ENCODE measurements around the gene DNAH1.

Gene DNAH1

GRCh38 chr3:52406231-52406661, 90.1 kb downstream of the DNAH1 start:
- no peak for DNase-seq
- H3K36me3 ChIP-seq (replicated peaks) = peaks cover 55% of the 10 kb centered on the region
- H3K4me3 ChIP-seq (ENCODE audit: low read depth, low read length) = no peak overlapping the region
- H3K27ac ChIP-seq = no peak overlapping the region
- H3K27me3 ChIP-seq (replicated peaks) = no peaks in the 10 kb centered on the region
- no peak for TF ChIP-seq CTCF (IDR thresholded peaks at IDR 0.05; ENCODE audit: low read depth, low read length, missing control alignments)
- in situ Hi-C loops (cut with HindIII; ENCODE audit: low pct_ligation_motif_present, low sequenced_read_pairs) = no loop called here

GRCh38 chr3:52406791-52407510, 90.8 kb downstream of the DNAH1 start:
- H3K27ac ChIP-seq = no peak overlapping the region
- in situ Hi-C loops (cut with HindIII; ENCODE audit: low pct_ligation_motif_present, low sequenced_read_pairs) = no loop called here
- peaks cover 51% of the 10 kb centered on the region for H3K36me3 ChIP-seq (replicated peaks)
- no peak overlapping the region for H3K4me3 ChIP-seq (ENCODE audit: low read depth, low read length)
- TF ChIP-seq CTCF (IDR thresholded peaks at IDR 0.05; ENCODE audit: low read depth, low read length, missing control alignments) = no peak
- DNase-seq = no peak
- H3K27me3 ChIP-seq (replicated peaks) = no peaks in the 10 kb centered on the region

GRCh38 chr3:52407779-52408178, 91.7 kb downstream of the DNAH1 start:
- Histone ChIP-seq H3K27ac (no peak overlapping the region), H3K27me3 (replicated peaks) (no peaks in the 10 kb centered on the region), H3K36me3 (replicated peaks) (peaks cover 43% of the 10 kb centered on the region), H3K4me3 (ENCODE audit: low read depth, low read length) (no peak overlapping the region)
- in situ Hi-C loops (cut with HindIII; ENCODE audit: low pct_ligation_motif_present, low sequenced_read_pairs) = no loop called here
- TF ChIP-seq CTCF (IDR thresholded peaks at IDR 0.05; ENCODE audit: low read depth, low read length, missing control alignments) = no peak
- DNase-seq = no peak

GRCh38 chr3:52408466-52408865, 92.3 kb downstream of the DNAH1 start:
- in situ Hi-C loops (cut with HindIII; ENCODE audit: low pct_ligation_motif_present, low sequenced_read_pairs) = no loop called here
- no peak for DNase-seq
- peaks cover 36% of the 10 kb centered on the region for H3K36me3 ChIP-seq (replicated peaks)
- H3K27ac ChIP-seq = no peak overlapping the region
- no peaks in the 10 kb centered on the region for H3K27me3 ChIP-seq (replicated peaks)
- no peak for TF ChIP-seq CTCF (IDR thresholded peaks at IDR 0.05; ENCODE audit: low read depth, low read length, missing control alignments)
- peak overlapping the region; percentile 5 for H3K4me3 ChIP-seq (ENCODE audit: low read depth, low read length)

- Histone ChIP-seq H3K27ac (no peak overlapping the region), H3K27me3 (replicated peaks) (no peaks in the 10 kb centered on the region), H3K36me3 (replicated peaks) (no peaks in the 10 kb centered on the region), H3K4me3 (ENCODE audit: low read depth, low read length) (no peak overlapping the region)
- no peak for TF ChIP-seq CTCF (IDR thresholded peaks at IDR 0.05; ENCODE audit: low read depth, low read length, missing control alignments)
- in situ Hi-C loops (cut with HindIII; ENCODE audit: low pct_ligation_motif_present, low sequenced_read_pairs) = no loop called here
- no peak for DNase-seq
Observed at GRCh38 chr3:52415800-52416199, 99.7 kb downstream of the DNAH1 start.

- Histone ChIP-seq H3K27me3 (replicated peaks) (no peaks in the 10 kb centered on the region), H3K27ac (no peak overlapping the region), H3K36me3 (replicated peaks) (no peaks in the 10 kb centered on the region), H3K4me3 (ENCODE audit: low read depth, low read length) (no peak overlapping the region)
- no peak for TF ChIP-seq CTCF (IDR thresholded peaks at IDR 0.05; ENCODE audit: low read depth, low read length, missing control alignments)
- DNase-seq = no peak
- in situ Hi-C loops (cut with HindIII; ENCODE audit: low pct_ligation_motif_present, low sequenced_read_pairs) = no loop called here
Observed at GRCh38 chr3:52420388-52420787, 104.3 kb downstream of the DNAH1 start.

All from brain microvascular endothelial cell (primary cell).